IMR-90 (cell line): ENCODE measurements around the gene LRRC7. TPM values are rescaled to one million over a fixed set of nuclear protein-coding genes. Genes with fewer than 3 reads are reported as not detected.

Experiments used
- ATAC-seq: fragments of 200-7000 bp; cut with Tn5 transposase; 2 replicates; pipeline ENCODE4 v1.9.1; 2020; ENCODE audit warnings: low read depth, mild to moderate bottlenecking, moderate library complexity
- BruUV-seq: library from RNA; stranded (reverse); fragments of 400-500 nt; replicated peaks from 2 replicates; lab custom pipeline; 2021; lab: Mats Ljungman, UMichigan
- CTCF ChIA-PET: fragments of 300-600 bp; formaldehyde crosslinking; extraction: SDS; loops from one replicate; lab custom pipeline; 2021; ENCODE audit warnings: antibody characterized with exemption; lab: Yijun Ruan, JAX
- POLR2A ChIA-PET: fragments of 300-600 bp; sonication (Branson Sonifier 250); formaldehyde crosslinking; loops from one replicate; lab custom pipeline; 2022; ENCODE audit warnings: antibody characterized with exemption; ENCODE audit not compliant: unreplicated experiment; lab: Charles Lee
- DNase-seq: peaks from one replicate; pipeline ENCODE4 v3.0.0; 2013
- H2AFZ ChIP-seq: replicated peaks from 2 replicates; pipeline ENCODE3; 2013; ENCODE audit warnings: low read length, mild to moderate bottlenecking; ENCODE audit not compliant: poor library complexity
- H2AK5ac ChIP-seq: 2 replicates; pipeline ENCODE4 v1.6.1; 2013; ENCODE audit warnings: low read depth, low read length, inconsistent platforms
- H2AK9ac ChIP-seq: replicated peaks from 2 replicates; pipeline ENCODE3; 2013; ENCODE audit warnings: mild to moderate bottlenecking, low read depth, low read length, moderate library complexity; ENCODE audit not compliant: poor library complexity
- H2BK120ac ChIP-seq: 2 replicates; pipeline ENCODE4 v1.6.1; 2013; ENCODE audit warnings: low read depth, low read length, inconsistent platforms
- H2BK15ac ChIP-seq: 3 replicates; pipeline ENCODE4 v1.6.1; 2013; ENCODE audit warnings: low read depth, low read length, inconsistent platforms
- H2BK20ac ChIP-seq: 2 replicates; pipeline ENCODE4 v1.6.1; 2013; ENCODE audit warnings: low read depth, mild to moderate bottlenecking, inconsistent platforms, low read length, moderate library complexity
- H2BK5ac ChIP-seq: 2 replicates; pipeline ENCODE4 v1.6.1; 2013; ENCODE audit warnings: mild to moderate bottlenecking, low read depth, low read length, inconsistent platforms; ENCODE audit not compliant: poor library complexity, severe bottlenecking
- H3K14ac ChIP-seq: replicated peaks from 2 replicates; pipeline ENCODE4 v1.6.1; 2013; ENCODE audit warnings: low read depth, low read length, inconsistent platforms
- H3K18ac ChIP-seq: 2 replicates; pipeline ENCODE4 v1.6.1; 2013; ENCODE audit warnings: low read depth, low read length, control low read depth
- H3K23ac ChIP-seq: 2 replicates; pipeline ENCODE4 v1.6.1; 2013; ENCODE audit warnings: low read depth, low read length, inconsistent platforms
- H3K27ac ChIP-seq: 2 replicates; pipeline ENCODE4 v1.5.1; 2013; ENCODE audit warnings: mild to moderate bottlenecking, control low read depth, low read length; ENCODE audit not compliant: insufficient read depth
- H3K27me3 ChIP-seq: 2 replicates; pipeline ENCODE4 v1.6.1; 2013; ENCODE audit warnings: low read length; ENCODE audit not compliant: control insufficient read depth, insufficient read depth
- H3K36me3 ChIP-seq: 2 replicates; pipeline ENCODE4 v1.6.1; 2013; ENCODE audit warnings: low read length, mixed read lengths; ENCODE audit not compliant: control insufficient read depth, insufficient read depth
- H3K4ac ChIP-seq: 2 replicates; pipeline ENCODE4 v1.6.1; 2013; ENCODE audit warnings: low read depth, low read length, inconsistent platforms
- H3K4me1 ChIP-seq: 2 replicates; pipeline ENCODE4 v1.6.1; 2013; ENCODE audit warnings: low read length, mixed read lengths; ENCODE audit not compliant: control insufficient read depth, insufficient read depth
- H3K4me2 ChIP-seq: 2 replicates; pipeline ENCODE4 v1.6.1; 2013; ENCODE audit warnings: low read depth, mild to moderate bottlenecking, control low read depth, low read length, moderate library complexity
- H3K4me3 ChIP-seq: 2 replicates; pipeline ENCODE4 v1.5.1; 2013; ENCODE audit warnings: low read depth, mild to moderate bottlenecking, control low read depth, low read length, moderate library complexity; ENCODE audit not compliant: insufficient read depth
- H3K56ac ChIP-seq: 2 replicates; pipeline ENCODE4 v1.6.1; 2013; ENCODE audit warnings: low read length, inconsistent platforms; ENCODE audit not compliant: insufficient read depth; ENCODE audit errors: extremely low read depth
- H3K79me1 ChIP-seq, 2 experiments: 2 replicates each; pipeline ENCODE4 v1.6.1; 2013; ENCODE audit warnings: low read length in 2 of 2, inconsistent platforms in 1 of 2, low read depth in 1 of 2
- H3K9ac ChIP-seq: 2 replicates; pipeline ENCODE4 v1.6.1; 2013; ENCODE audit warnings: low read depth, low read length, control low read depth
- H3K9me1 ChIP-seq: 2 replicates; pipeline ENCODE4 v1.6.1; 2013; ENCODE audit warnings: low read length, inconsistent platforms; ENCODE audit not compliant: insufficient read depth
- H3K9me3 ChIP-seq: 2 replicates; pipeline ENCODE4 v1.6.1; 2013; ENCODE audit warnings: low read length; ENCODE audit not compliant: control insufficient read depth, insufficient read depth
- H4K20me1 ChIP-seq: 2 replicates; pipeline ENCODE4 v1.6.1; 2013; ENCODE audit warnings: low read length, inconsistent platforms; ENCODE audit not compliant: insufficient read depth
- H4K5ac ChIP-seq: 2 replicates; pipeline ENCODE4 v1.6.1; 2013; ENCODE audit warnings: mild to moderate bottlenecking, low read depth, low read length, control low read depth
- H4K8ac ChIP-seq, 2 experiments: 2 replicates each; pipeline ENCODE4 v1.6.1; 2013; ENCODE audit warnings: low read depth in 2 of 2, low read length in 2 of 2, control low read depth in 1 of 2, inconsistent platforms in 1 of 2
- H4K91ac ChIP-seq: 2 replicates; pipeline ENCODE4 v1.6.1; 2013; ENCODE audit warnings: low read depth, low read length, inconsistent platforms; ENCODE audit not compliant: insufficient read depth
- FOS ChIP-seq: fragments of 150-350 bp; IDR thresholded peaks from 2 replicates; pipeline ENCODE4 v1.6.1; 2016; ENCODE audit warnings: low read depth, low read length
- MAFK ChIP-seq: IDR thresholded peaks from 2 replicates; pipeline ENCODE4 v1.6.1; 2012; ENCODE audit warnings: low read depth, low read length, improper control_type of control experiment
- MAZ ChIP-seq: IDR thresholded peaks from 2 replicates; pipeline ENCODE4 v1.6.1; 2012; ENCODE audit warnings: low read depth, mild to moderate bottlenecking, low read length, improper control_type of control experiment, moderate library complexity, borderline replicate concordance
- RAD21 ChIP-seq: IDR thresholded peaks from 2 replicates; pipeline ENCODE4 v1.6.1; 2012; ENCODE audit warnings: low read length, improper control_type of control experiment
- WGBS, 2 experiments: methylation state at CpG; one replicate each; pipeline versions ENCODE4 v1.1.5 to v1.1.7; 2013; ENCODE audit warnings: missing lambda C conversion rate in 2 of 2; ENCODE audit not compliant: insufficient read length in 1 of 2; ENCODE audit errors: extremely low coverage in 2 of 2; 5-methylcytosine and 5-hydroxymethylcytosine counted together
- dilution Hi-C: fragments of 300-500 bp; cut with HindIII; formaldehyde crosslinking; loops from one replicate; pipeline ENCODE4 v1.14.3; 2018; ENCODE audit warnings: low sequenced_read_pairs; ENCODE audit not compliant: unreplicated experiment
- in situ Hi-C: fragments of 300-500 bp; cut with MboI; formaldehyde crosslinking; loops from 3 replicates; pipeline ENCODE4 v1.14.3; 2019; ENCODE audit warnings: low sequenced_read_pairs, inconsistent platforms, mixed read lengths
- intact Hi-C: fragments of 100-400 bp; cut with micrococcal nuclease; formaldehyde crosslinking; loops from 2 replicates; pipeline ENCODE4 v1.10.0; 2022
- polyA plus RNA-seq, 3 experiments: library from polyadenylated mRNA; depleted of rRNA; stranded (reverse); fragments of >200 nt; gene quantifications; 2 replicates each; pipeline ENCODE4 v1.2.3, GENCODE V29; 2012; ENCODE audit warnings: low replicate concordance in 1 of 3
- total RNA-seq: library from RNA; depleted of rRNA; stranded (reverse); fragments of >200 nt; gene quantifications from 2 replicates; pipeline ENCODE4 v1.2.3, GENCODE V29; 2012
- TF ChIP-seq, protein P1 (sequence below): fragments of 150-350 bp; IDR thresholded peaks from 2 replicates; pipeline ENCODE4 v1.6.1; 2017; ENCODE audit warnings: mild to moderate bottlenecking, antibody characterized with exemption, low read length, low read depth
- TF ChIP-seq, protein P2 (sequence below): fragments of 150-350 bp; IDR thresholded peaks from 2 replicates; pipeline ENCODE4 v1.6.1; 2016; ENCODE audit warnings: low read depth, mild to moderate bottlenecking, low read length, moderate library complexity, borderline replicate concordance

Gene LRRC7
- total and polyA plus RNA-seq, 2 of the 4 experiments (the other 2 are of a cell fraction): under 0.01 to 0.02 TPM

DNA sequence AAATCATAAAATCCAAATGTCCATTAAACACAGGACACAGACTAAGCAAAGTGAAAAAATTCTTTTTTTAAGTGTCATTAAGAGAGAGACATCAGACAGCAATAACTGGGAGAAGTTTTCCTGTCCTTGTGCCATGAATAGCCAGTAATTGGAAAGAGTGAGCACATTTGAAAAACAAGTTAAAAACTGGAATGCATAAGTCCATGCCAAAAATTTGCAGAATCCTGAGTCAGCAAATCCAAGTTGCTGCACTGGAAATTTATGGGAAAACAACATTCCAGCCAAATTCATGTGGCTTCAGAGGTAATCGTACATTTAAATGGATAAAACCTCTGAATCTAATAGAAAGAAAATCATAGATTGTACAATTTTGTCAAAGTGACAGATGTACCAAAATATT is 346.3 kb downstream of the LRRC7 start:
- CTCF ChIA-PET: no interaction called here
- WGBS, 2 experiments: no CpG with 5 or more reads among the region's 1 CpG
- peak; percentile 15 for DNase-seq

More for the DNA sequence above, 346.3 kb downstream of the LRRC7 start:
- Histone ChIP-seq H2BK15ac (no peak overlapping the region), H3K18ac (no peak overlapping the region), H3K9me1 (no peaks in the 10 kb centered on the region), H2AK5ac (no peak overlapping the region), H4K8ac (no peak overlapping the region), H3K23ac (no peak overlapping the region), H3K4ac (no peak overlapping the region), H3K79me1 (no peaks in the 10 kb centered on the region), H3K4me3 (no peak overlapping the region), H3K9ac (no peak overlapping the region), H2BK5ac (no peak overlapping the region), H3K4me1 (peaks cover 2% of the 10 kb centered on the region; the same call in 1 of the 2 replicates), H4K20me1 (no peaks in the 10 kb centered on the region), H2BK20ac (no peak overlapping the region), H2AK9ac (no peak overlapping the region), H4K91ac (no peak overlapping the region), H4K5ac (no peak overlapping the region), H2AFZ (no peak overlapping the region), H3K56ac (no peak overlapping the region), H3K14ac (no peak overlapping the region), H3K4me2 (no peak overlapping the region), H3K27me3 (no peaks in the 10 kb centered on the region), H3K36me3 (no peaks in the 10 kb centered on the region), H2BK120ac (no peak overlapping the region), H3K27ac (no peak overlapping the region), H3K9me3 (no peaks in the 10 kb centered on the region)
- POLR2A ChIA-PET: no interaction called here
- in situ Hi-C loops: no loop called here
- no TSS peak for BruUV-seq
- TF ChIP-seq RAD21 (no peak), FOS (no peak), MAZ (no peak), MAFK (peak; percentile 98)
- TF ChIP-seq, protein P1, sequence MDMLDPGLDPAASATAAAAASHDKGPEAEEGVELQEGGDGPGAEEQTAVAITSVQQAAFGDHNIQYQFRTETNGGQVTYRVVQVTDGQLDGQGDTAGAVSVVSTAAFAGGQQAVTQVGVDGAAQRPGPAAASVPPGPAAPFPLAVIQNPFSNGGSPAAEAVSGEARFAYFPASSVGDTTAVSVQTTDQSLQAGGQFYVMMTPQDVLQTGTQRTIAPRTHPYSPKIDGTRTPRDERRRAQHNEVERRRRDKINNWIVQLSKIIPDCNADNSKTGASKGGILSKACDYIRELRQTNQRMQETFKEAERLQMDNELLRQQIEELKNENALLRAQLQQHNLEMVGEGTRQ: no peak
- TF ChIP-seq, protein P2, sequence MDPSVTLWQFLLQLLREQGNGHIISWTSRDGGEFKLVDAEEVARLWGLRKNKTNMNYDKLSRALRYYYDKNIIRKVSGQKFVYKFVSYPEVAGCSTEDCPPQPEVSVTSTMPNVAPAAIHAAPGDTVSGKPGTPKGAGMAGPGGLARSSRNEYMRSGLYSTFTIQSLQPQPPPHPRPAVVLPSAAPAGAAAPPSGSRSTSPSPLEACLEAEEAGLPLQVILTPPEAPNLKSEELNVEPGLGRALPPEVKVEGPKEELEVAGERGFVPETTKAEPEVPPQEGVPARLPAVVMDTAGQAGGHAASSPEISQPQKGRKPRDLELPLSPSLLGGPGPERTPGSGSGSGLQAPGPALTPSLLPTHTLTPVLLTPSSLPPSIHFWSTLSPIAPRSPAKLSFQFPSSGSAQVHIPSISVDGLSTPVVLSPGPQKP: no peak
- dilution Hi-C loops: no loop called here
- intact Hi-C loops: no loop called here
- no peak for ATAC-seq
